ENCODE results near the gene TSR1.

TSR1 gene

DNA sequence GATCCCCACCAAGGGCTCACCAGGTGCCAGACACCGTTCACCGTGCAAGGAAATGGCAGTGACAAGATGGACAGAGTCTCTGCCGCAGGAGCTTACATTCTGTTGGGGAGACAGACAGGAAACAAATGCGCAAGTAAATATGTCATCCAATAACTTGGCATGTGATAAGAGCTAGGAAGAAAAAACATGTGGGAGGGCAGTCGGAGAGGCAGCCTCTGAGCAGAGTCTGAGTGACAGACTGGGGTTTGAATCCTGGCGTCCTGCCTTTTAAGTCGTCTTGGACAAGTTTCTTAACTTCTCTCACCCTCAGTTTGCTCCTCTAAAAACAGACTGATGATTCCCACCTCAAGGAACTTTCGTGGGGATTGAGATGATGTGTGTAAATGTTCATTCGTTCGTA, 8.3 kb upstream of the TSR1 start:
- TF ChIP-seq, protein P1, sequence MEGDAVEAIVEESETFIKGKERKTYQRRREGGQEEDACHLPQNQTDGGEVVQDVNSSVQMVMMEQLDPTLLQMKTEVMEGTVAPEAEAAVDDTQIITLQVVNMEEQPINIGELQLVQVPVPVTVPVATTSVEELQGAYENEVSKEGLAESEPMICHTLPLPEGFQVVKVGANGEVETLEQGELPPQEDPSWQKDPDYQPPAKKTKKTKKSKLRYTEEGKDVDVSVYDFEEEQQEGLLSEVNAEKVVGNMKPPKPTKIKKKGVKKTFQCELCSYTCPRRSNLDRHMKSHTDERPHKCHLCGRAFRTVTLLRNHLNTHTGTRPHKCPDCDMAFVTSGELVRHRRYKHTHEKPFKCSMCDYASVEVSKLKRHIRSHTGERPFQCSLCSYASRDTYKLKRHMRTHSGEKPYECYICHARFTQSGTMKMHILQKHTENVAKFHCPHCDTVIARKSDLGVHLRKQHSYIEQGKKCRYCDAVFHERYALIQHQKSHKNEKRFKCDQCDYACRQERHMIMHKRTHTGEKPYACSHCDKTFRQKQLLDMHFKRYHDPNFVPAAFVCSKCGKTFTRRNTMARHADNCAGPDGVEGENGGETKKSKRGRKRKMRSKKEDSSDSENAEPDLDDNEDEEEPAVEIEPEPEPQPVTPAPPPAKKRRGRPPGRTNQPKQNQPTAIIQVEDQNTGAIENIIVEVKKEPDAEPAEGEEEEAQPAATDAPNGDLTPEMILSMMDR (IDR thresholded peaks at IDR 0.05; ENCODE audit: control insufficient read depth, insufficient read depth, low read depth, low read length, missing control alignments): no peak
- DNase-seq (ENCODE audit: low read depth): no peak
- no peak overlapping the region for H3K4me3 ChIP-seq (ENCODE audit: control insufficient read depth, low read depth, low read length)

- no peak overlapping the region for H3K4me3 ChIP-seq (ENCODE audit: control insufficient read depth, low read depth, low read length)
- TF ChIP-seq, protein P1 (IDR thresholded peaks at IDR 0.05; ENCODE audit: control insufficient read depth, insufficient read depth, low read depth, low read length, missing control alignments): no peak
- DNase-seq (ENCODE audit: low read depth): no peak
Measured at GRCh38 chr17:2343421-2343820, 7.2 kb upstream of the TSR1 start.

- TF ChIP-seq, protein P1 (IDR thresholded peaks at IDR 0.05; ENCODE audit: control insufficient read depth, insufficient read depth, low read depth, low read length, missing control alignments): no peak
- peak overlapping the region; percentile 54 for H3K4me3 ChIP-seq (ENCODE audit: control insufficient read depth, low read depth, low read length)
- DNase-seq (ENCODE audit: low read depth): no peak
Measured at GRCh38 chr17:2338315-2338657, 2.0 kb upstream of the TSR1 start.

GRCh38 chr17:2337544-2338314, 1.5 kb upstream of the TSR1 start:
- TF ChIP-seq, protein P1 (IDR thresholded peaks at IDR 0.05; ENCODE audit: control insufficient read depth, insufficient read depth, low read depth, low read length, missing control alignments): no peak
- no peak for DNase-seq (ENCODE audit: low read depth)
- H3K4me3 ChIP-seq (ENCODE audit: control insufficient read depth, low read depth, low read length): peak overlapping the region; percentile 54

DNA sequence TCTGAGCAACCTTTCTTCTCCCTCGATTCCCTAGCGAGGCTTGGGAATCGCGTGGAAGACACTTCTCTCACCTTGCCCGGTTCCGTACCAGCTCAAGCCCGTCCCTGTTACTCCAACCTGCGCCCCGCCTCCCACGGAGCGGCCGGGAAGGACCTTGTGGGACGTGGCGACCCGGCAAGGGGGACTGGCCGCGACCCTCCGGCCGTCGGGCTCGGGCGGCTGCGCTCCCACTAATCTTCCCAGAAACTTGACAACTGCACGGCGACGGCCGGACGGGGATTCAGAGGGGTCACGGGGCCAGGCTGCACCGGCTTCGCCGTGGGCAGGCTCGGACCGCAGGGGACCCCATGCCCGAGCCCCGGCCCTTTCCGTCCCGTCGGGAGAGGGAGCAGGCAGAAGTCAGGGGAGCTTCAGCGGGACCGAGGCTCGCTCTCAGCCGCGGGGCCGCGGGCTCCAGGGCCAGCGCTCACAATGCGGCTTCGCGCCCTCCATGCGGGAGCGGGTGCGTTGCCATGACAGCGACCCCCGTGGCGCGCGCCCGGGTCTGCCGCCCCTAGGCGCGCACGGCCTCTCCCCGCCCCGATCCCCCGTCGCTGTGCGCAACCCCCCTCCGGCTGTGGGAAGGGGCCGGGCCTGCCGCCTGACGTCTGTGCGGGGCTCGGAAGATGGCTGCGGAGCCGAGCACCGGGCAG, 741 bp upstream of the TSR1 start, which contains the start of gene SGSM2:
Gene SGSM2, plus strand, starts transcription at position 650 of the 692 bp plus-strand sequence. CDS start 188 bp downstream, outside the sequence.
- TF ChIP-seq, protein P1 (IDR thresholded peaks at IDR 0.05; ENCODE audit: control insufficient read depth, insufficient read depth, low read depth, low read length, missing control alignments): no peak
- DNase-seq (ENCODE audit: low read depth): no peak
- H3K4me3 ChIP-seq (ENCODE audit: control insufficient read depth, low read depth, low read length): peak within 1 kb of the TSS; percentile 54

- peak overlapping the region; percentile 54 for H3K4me3 ChIP-seq (ENCODE audit: control insufficient read depth, low read depth, low read length)
- TF ChIP-seq, protein P1 (IDR thresholded peaks at IDR 0.05; ENCODE audit: control insufficient read depth, insufficient read depth, low read depth, low read length, missing control alignments): no peak
- DNase-seq (ENCODE audit: low read depth): no peak
Measured at GRCh38 chr17:2335726-2336214, 487 bp downstream of the TSR1 start.

Data from AG09309 (cell line).